A673 (cell line): ENCODE results near the gene MED12L.
"Not testable (repeated sequence)": the region's sequence is repeated elsewhere in the genome, so short reads cannot be mapped to it uniquely, and the experiment has no call there.

Experiments
- CTCF ChIP-seq: fragments of 300-800, 200-600 bp; sonication (generic); conservative IDR thresholded peaks from 2 replicates; pipeline ENCODE4 v1.5.1; 2017; ENCODE audit warnings: low read depth, mild to moderate bottlenecking, antibody characterized with exemption, low read length, moderate library complexity, mixed read lengths
- EZH2 ChIP-seq: fragments of 200-600 bp; sonication (generic); IDR thresholded peaks from 2 replicates; pipeline ENCODE4 v1.6.1; 2017; ENCODE audit warnings: borderline replicate concordance, low read depth, mild to moderate bottlenecking, mixed read lengths, antibody characterized with exemption, low read length; ENCODE audit not compliant: poor library complexity, severe bottlenecking

GRCh38 chr3:151232403-151232802 is 146.9 kb downstream of the MED12L start:
- TF ChIP-seq CTCF, EZH2: not testable (repeated sequence)
